WTC11 (cell line): ENCODE measurements around the gene CREB3. TPM values are rescaled to one million over a fixed set of nuclear protein-coding genes. Genes with fewer than 3 reads are reported as not detected.
A peak's percentile ranks its signal among the peaks of the same experiment; 100 is the strongest.

Experiments used
- CBFB ChIP-seq: sonication (generic); formaldehyde crosslinking; IDR thresholded peaks from 2 replicates; pipeline ENCODE4 v1.8.1; 2022; ENCODE audit warnings: mild to moderate bottlenecking, low read depth, missing genetic modification reagents
- CREM ChIP-seq: sonication (generic); formaldehyde crosslinking; IDR thresholded peaks from 2 replicates; pipeline ENCODE4 v1.8.1; 2022; ENCODE audit warnings: mild to moderate bottlenecking, missing genetic modification reagents, moderate library complexity
- GABPB1 ChIP-seq: sonication (generic); formaldehyde crosslinking; IDR thresholded peaks from 2 replicates; pipeline ENCODE4 v1.8.1; 2023; ENCODE audit warnings: mild to moderate bottlenecking, missing genetic modification reagents
- JUN ChIP-seq: sonication (generic); formaldehyde crosslinking; IDR thresholded peaks from 2 replicates; pipeline ENCODE4 v1.8.0; 2023; ENCODE audit warnings: mild to moderate bottlenecking, missing genetic modification reagents
- SMAD3 ChIP-seq: sonication (generic); formaldehyde crosslinking; IDR thresholded peaks from 2 replicates; pipeline ENCODE4 v1.8.0; 2022; ENCODE audit warnings: missing genetic modification reagents, mild to moderate bottlenecking, borderline replicate concordance
- SMAD4 ChIP-seq: sonication (generic); formaldehyde crosslinking; IDR thresholded peaks from 2 replicates; pipeline ENCODE4 v1.8.0; 2022; ENCODE audit warnings: mild to moderate bottlenecking, missing genetic modification reagents
- SOX15 ChIP-seq: fragments of 250-450 bp; sonication (Bioruptor Pico); IDR thresholded peaks from 2 replicates; pipeline ENCODE4 v1.9.0; 2021; ENCODE audit warnings: mild to moderate bottlenecking
- ZNF138 ChIP-seq: sonication (generic); formaldehyde crosslinking; conservative IDR thresholded peaks from 2 replicates; pipeline ENCODE4 v1.8.1; 2022; ENCODE audit warnings: mild to moderate bottlenecking, moderate library complexity, missing genetic modification reagents
- ZNF232 ChIP-seq: sonication (generic); formaldehyde crosslinking; IDR thresholded peaks from 2 replicates; pipeline ENCODE4 v1.8.0; 2022; ENCODE audit warnings: mild to moderate bottlenecking, missing genetic modification reagents
- ZNF396 ChIP-seq: fragments of 250-450 bp; sonication (Bioruptor Pico); IDR thresholded peaks from 2 replicates; pipeline ENCODE4 v1.8.0; 2021; ENCODE audit warnings: mild to moderate bottlenecking, moderate library complexity, borderline replicate concordance
- ZNF671 ChIP-seq: fragments of 250-450 bp; sonication (Bioruptor Pico); IDR thresholded peaks from 2 replicates; pipeline ENCODE4 v1.8.0; 2021; ENCODE audit warnings: mild to moderate bottlenecking
- total RNA-seq: library from RNA; stranded (reverse); gene quantifications from 3 replicates; pipeline ENCODE4 v1.2.3, GENCODE V29; 2021
- TF ChIP-seq, protein P1 (sequence below): sonication (generic); formaldehyde crosslinking; IDR thresholded peaks from 2 replicates; pipeline ENCODE4 v1.8.0; 2023; ENCODE audit warnings: missing genetic modification reagents, mild to moderate bottlenecking, borderline replicate concordance
- TF ChIP-seq, protein P2 (sequence below): fragments of 250-450 bp; sonication (Bioruptor Pico); IDR thresholded peaks from 2 replicates; pipeline ENCODE4 v1.9.0; 2021; ENCODE audit warnings: mild to moderate bottlenecking
- TF ChIP-seq, protein P3 (sequence below): sonication (generic); formaldehyde crosslinking; IDR thresholded peaks from 2 replicates; pipeline ENCODE4 v1.8.1; 2022; ENCODE audit warnings: mild to moderate bottlenecking, missing genetic modification reagents, moderate library complexity, borderline replicate concordance
- TF ChIP-seq, protein P4 (sequence below): sonication (generic); formaldehyde crosslinking; IDR thresholded peaks from 2 replicates; pipeline ENCODE4 v1.8.0; 2023; ENCODE audit warnings: missing genetic modification reagents
- TF ChIP-seq, protein P5 (sequence below): fragments of 250-450 bp; sonication (Bioruptor Pico); IDR thresholded peaks from 2 replicates; pipeline ENCODE4 v1.9.0; 2021; ENCODE audit warnings: moderate library complexity, mild to moderate bottlenecking, inconsistent platforms, borderline replicate concordance
- TF ChIP-seq, protein P6 (sequence below): fragments of 250-450 bp; sonication (Bioruptor Pico); IDR thresholded peaks from 2 replicates; pipeline ENCODE4 v1.8.0; 2021; ENCODE audit warnings: mild to moderate bottlenecking
- TF ChIP-seq, protein P7 (sequence below): sonication (generic); formaldehyde crosslinking; IDR thresholded peaks from 2 replicates; pipeline ENCODE4 v1.8.1; 2023; ENCODE audit warnings: mild to moderate bottlenecking, missing genetic modification reagents
- TF ChIP-seq, protein P8 (sequence below): sonication (generic); formaldehyde crosslinking; IDR thresholded peaks from 2 replicates; pipeline ENCODE4 v1.8.0; 2022; ENCODE audit warnings: mild to moderate bottlenecking, missing genetic modification reagents
- TF ChIP-seq, protein P9 (sequence below): fragments of 250-450 bp; sonication (Bioruptor Pico); IDR thresholded peaks from 2 replicates; pipeline ENCODE4 v1.9.0; 2021; ENCODE audit warnings: mild to moderate bottlenecking
- TF ChIP-seq, protein P10 (sequence below): fragments of 200-600 bp; IDR thresholded peaks from 2 replicates; pipeline ENCODE4 v1.8.0; 2022; ENCODE audit warnings: antibody characterized with exemption

CREB3 gene
- total RNA-seq, 1 experiment from 2014 or later = 21.4 TPM

DNA sequence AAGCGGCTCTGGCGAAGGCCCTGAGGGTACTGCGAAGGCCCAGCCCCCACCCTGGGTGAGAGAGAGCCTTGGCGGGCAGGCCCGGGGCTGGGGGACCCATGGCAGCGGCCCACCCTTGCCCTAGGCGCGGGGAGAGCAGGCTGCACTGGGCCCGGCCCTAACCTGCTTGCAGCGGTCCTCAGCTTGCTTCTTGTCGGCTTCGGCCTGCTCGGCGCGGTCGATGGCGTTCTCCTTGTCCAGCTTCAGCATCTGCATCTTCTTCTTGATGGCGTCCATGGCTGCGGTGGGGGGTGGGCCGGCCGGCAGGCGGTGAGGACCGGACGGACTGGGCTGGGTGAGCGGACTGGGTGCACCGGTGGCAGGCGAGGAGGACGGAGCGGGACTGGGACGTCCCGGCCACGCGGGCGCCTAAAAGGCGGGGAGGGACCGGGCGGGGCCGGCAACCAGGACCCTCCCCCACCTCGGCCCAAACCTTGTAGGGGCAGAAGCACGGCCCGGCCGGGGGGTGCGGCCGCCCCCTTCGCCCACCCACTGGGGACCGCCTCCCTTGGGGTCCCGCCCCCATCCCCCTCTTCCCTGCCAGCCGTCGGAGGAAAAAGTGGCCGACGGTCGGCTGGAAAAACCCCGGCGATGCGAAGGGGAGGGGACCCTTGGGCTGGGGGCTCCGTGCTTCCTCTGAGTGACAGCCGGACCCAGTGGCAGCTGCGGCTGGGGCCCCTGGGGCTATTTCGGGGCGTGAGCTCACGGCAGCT, 42.7 kb upstream of the CREB3 start, which contains the start of gene TPM2 (continued):
- TF ChIP-seq ZNF232 (CRISPR knock-in tag) (peak; percentile 92), SOX15 (CRISPR knock-in tag) (no peak), CREM (CRISPR knock-in tag) (no peak), SMAD4 (CRISPR knock-in tag) (no peak), CBFB (CRISPR knock-in tag) (no peak), ZNF671 (no peak), GABPB1 (no peak), SMAD3 (peak; percentile 83; the same call in 1 of the 2 replicates), JUN (CRISPR knock-in tag) (no peak), ZNF138 (CRISPR knock-in tag) (no peak), ZNF396 (CRISPR knock-in tag) (no peak)
- TF ChIP-seq, protein P1, sequence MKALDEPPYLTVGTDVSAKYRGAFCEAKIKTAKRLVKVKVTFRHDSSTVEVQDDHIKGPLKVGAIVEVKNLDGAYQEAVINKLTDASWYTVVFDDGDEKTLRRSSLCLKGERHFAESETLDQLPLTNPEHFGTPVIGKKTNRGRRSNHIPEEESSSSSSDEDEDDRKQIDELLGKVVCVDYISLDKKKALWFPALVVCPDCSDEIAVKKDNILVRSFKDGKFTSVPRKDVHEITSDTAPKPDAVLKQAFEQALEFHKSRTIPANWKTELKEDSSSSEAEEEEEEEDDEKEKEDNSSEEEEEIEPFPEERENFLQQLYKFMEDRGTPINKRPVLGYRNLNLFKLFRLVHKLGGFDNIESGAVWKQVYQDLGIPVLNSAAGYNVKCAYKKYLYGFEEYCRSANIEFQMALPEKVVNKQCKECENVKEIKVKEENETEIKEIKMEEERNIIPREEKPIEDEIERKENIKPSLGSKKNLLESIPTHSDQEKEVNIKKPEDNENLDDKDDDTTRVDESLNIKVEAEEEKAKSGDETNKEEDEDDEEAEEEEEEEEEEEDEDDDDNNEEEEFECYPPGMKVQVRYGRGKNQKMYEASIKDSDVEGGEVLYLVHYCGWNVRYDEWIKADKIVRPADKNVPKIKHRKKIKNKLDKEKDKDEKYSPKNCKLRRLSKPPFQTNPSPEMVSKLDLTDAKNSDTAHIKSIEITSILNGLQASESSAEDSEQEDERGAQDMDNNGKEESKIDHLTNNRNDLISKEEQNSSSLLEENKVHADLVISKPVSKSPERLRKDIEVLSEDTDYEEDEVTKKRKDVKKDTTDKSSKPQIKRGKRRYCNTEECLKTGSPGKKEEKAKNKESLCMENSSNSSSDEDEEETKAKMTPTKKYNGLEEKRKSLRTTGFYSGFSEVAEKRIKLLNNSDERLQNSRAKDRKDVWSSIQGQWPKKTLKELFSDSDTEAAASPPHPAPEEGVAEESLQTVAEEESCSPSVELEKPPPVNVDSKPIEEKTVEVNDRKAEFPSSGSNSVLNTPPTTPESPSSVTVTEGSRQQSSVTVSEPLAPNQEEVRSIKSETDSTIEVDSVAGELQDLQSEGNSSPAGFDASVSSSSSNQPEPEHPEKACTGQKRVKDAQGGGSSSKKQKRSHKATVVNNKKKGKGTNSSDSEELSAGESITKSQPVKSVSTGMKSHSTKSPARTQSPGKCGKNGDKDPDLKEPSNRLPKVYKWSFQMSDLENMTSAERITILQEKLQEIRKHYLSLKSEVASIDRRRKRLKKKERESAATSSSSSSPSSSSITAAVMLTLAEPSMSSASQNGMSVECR (CRISPR knock-in tag) = no peak; the same call in 1 of the 2 replicates
- TF ChIP-seq, protein P2, sequence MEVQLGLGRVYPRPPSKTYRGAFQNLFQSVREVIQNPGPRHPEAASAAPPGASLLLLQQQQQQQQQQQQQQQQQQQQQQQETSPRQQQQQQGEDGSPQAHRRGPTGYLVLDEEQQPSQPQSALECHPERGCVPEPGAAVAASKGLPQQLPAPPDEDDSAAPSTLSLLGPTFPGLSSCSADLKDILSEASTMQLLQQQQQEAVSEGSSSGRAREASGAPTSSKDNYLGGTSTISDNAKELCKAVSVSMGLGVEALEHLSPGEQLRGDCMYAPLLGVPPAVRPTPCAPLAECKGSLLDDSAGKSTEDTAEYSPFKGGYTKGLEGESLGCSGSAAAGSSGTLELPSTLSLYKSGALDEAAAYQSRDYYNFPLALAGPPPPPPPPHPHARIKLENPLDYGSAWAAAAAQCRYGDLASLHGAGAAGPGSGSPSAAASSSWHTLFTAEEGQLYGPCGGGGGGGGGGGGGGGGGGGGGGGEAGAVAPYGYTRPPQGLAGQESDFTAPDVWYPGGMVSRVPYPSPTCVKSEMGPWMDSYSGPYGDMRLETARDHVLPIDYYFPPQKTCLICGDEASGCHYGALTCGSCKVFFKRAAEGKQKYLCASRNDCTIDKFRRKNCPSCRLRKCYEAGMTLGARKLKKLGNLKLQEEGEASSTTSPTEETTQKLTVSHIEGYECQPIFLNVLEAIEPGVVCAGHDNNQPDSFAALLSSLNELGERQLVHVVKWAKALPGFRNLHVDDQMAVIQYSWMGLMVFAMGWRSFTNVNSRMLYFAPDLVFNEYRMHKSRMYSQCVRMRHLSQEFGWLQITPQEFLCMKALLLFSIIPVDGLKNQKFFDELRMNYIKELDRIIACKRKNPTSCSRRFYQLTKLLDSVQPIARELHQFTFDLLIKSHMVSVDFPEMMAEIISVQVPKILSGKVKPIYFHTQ (CRISPR knock-in tag) = no peak
- TF ChIP-seq, protein P3, sequence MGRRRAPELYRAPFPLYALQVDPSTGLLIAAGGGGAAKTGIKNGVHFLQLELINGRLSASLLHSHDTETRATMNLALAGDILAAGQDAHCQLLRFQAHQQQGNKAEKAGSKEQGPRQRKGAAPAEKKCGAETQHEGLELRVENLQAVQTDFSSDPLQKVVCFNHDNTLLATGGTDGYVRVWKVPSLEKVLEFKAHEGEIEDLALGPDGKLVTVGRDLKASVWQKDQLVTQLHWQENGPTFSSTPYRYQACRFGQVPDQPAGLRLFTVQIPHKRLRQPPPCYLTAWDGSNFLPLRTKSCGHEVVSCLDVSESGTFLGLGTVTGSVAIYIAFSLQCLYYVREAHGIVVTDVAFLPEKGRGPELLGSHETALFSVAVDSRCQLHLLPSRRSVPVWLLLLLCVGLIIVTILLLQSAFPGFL (CRISPR knock-in tag) = no peak
- TF ChIP-seq, protein P4, sequence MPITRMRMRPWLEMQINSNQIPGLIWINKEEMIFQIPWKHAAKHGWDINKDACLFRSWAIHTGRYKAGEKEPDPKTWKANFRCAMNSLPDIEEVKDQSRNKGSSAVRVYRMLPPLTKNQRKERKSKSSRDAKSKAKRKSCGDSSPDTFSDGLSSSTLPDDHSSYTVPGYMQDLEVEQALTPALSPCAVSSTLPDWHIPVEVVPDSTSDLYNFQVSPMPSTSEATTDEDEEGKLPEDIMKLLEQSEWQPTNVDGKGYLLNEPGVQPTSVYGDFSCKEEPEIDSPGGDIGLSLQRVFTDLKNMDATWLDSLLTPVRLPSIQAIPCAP (CRISPR knock-in tag) = no peak
- TF ChIP-seq, protein P5, sequence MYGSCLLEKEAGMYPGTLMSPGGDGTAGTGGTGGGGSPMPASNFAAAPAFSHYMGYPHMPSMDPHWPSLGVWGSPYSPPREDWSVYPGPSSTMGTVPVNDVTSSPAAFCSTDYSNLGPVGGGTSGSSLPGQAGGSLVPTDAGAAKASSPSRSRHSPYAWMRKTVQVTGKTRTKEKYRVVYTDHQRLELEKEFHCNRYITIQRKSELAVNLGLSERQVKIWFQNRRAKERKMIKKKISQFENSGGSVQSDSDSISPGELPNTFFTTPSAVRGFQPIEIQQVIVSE (CRISPR knock-in tag) = no peak
- TF ChIP-seq, protein P6, sequence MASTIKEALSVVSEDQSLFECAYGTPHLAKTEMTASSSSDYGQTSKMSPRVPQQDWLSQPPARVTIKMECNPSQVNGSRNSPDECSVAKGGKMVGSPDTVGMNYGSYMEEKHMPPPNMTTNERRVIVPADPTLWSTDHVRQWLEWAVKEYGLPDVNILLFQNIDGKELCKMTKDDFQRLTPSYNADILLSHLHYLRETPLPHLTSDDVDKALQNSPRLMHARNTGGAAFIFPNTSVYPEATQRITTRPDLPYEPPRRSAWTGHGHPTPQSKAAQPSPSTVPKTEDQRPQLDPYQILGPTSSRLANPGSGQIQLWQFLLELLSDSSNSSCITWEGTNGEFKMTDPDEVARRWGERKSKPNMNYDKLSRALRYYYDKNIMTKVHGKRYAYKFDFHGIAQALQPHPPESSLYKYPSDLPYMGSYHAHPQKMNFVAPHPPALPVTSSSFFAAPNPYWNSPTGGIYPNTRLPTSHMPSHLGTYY (CRISPR knock-in tag) = no peak
- TF ChIP-seq, protein P7, sequence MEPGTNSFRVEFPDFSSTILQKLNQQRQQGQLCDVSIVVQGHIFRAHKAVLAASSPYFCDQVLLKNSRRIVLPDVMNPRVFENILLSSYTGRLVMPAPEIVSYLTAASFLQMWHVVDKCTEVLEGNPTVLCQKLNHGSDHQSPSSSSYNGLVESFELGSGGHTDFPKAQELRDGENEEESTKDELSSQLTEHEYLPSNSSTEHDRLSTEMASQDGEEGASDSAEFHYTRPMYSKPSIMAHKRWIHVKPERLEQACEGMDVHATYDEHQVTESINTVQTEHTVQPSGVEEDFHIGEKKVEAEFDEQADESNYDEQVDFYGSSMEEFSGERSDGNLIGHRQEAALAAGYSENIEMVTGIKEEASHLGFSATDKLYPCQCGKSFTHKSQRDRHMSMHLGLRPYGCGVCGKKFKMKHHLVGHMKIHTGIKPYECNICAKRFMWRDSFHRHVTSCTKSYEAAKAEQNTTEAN = 0 out of 2 replicates have a peak, but pooled peaks have one; percentile 40
- TF ChIP-seq, protein P8, sequence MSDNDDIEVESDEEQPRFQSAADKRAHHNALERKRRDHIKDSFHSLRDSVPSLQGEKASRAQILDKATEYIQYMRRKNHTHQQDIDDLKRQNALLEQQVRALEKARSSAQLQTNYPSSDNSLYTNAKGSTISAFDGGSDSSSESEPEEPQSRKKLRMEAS = peak; percentile 61; the same call in 1 of the 2 replicates
- TF ChIP-seq, protein P9, sequence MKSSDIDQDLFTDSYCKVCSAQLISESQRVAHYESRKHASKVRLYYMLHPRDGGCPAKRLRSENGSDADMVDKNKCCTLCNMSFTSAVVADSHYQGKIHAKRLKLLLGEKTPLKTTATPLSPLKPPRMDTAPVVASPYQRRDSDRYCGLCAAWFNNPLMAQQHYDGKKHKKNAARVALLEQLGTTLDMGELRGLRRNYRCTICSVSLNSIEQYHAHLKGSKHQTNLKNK (CRISPR knock-in tag) = no peak
- TF ChIP-seq, protein P10, sequence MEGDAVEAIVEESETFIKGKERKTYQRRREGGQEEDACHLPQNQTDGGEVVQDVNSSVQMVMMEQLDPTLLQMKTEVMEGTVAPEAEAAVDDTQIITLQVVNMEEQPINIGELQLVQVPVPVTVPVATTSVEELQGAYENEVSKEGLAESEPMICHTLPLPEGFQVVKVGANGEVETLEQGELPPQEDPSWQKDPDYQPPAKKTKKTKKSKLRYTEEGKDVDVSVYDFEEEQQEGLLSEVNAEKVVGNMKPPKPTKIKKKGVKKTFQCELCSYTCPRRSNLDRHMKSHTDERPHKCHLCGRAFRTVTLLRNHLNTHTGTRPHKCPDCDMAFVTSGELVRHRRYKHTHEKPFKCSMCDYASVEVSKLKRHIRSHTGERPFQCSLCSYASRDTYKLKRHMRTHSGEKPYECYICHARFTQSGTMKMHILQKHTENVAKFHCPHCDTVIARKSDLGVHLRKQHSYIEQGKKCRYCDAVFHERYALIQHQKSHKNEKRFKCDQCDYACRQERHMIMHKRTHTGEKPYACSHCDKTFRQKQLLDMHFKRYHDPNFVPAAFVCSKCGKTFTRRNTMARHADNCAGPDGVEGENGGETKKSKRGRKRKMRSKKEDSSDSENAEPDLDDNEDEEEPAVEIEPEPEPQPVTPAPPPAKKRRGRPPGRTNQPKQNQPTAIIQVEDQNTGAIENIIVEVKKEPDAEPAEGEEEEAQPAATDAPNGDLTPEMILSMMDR = no peak
